Right ventricle myocardium inferior (tissue), 1 donor: ENCODE measurements around the gene SOWAHA. TPM values are rescaled to one million over a fixed set of nuclear protein-coding genes. Genes with fewer than 3 reads are reported as not detected.
"Not testable (repeated sequence)": the region's sequence is repeated elsewhere in the genome, so short reads cannot be mapped to it uniquely, and the experiment has no call there.

ENCODE experiments used
- ATAC-seq: fragments of 200-7000 bp; cut with Tn5 transposase; one replicate; pipeline ENCODE4 v1.9.1; 2020; ENCODE audit warnings: mild to moderate bottlenecking, moderate library complexity
- DNase-seq: peaks from one replicate; pipeline ENCODE4 v3.0.0; 2021; ENCODE audit errors: missing footprints
- intact Hi-C: fragments of 100-400 bp; cut with DNase I; formaldehyde crosslinking; loops from one replicate; pipeline ENCODE4 v1.11.0; 2022
- total RNA-seq: library from RNA; stranded (reverse); fragmentation: NEBNext Ultra II Directional; extraction: Animal tissue kit (Norgen Biotek cat#: 25700); gene quantifications from one replicate; pipeline ENCODE4 v1.2.1, GENCODE V29; 2021
- donor health status: DM: no; HTN: yes; CAD: no; lungs with severe emphysema.

SOWAHA gene
- total RNA-seq, 1 donor from 2014 or later = 0.27 TPM

DNA sequence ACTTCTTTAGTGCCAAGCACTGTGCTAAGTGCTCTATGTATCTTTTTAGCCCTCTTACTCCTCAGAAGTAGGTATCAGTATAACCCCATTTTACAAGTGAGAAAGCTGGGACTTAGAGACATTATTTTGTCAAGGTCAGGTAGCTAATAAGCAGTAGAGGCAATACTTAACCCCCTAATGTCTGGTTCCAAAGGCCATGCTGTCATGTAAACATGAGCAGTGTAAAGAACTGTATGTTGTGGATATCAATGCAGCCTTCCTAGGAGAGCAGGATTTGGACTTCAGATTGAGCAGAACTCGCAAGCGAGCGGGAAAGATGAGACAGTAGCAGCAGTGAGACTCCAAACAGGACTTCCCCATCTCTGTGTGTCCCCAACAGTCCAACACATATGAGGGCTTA is 21.0 kb downstream of the SOWAHA start:
- DNase-seq (no peak), ATAC-seq (no peak)
- intact Hi-C loops = no loop called here

DNA sequence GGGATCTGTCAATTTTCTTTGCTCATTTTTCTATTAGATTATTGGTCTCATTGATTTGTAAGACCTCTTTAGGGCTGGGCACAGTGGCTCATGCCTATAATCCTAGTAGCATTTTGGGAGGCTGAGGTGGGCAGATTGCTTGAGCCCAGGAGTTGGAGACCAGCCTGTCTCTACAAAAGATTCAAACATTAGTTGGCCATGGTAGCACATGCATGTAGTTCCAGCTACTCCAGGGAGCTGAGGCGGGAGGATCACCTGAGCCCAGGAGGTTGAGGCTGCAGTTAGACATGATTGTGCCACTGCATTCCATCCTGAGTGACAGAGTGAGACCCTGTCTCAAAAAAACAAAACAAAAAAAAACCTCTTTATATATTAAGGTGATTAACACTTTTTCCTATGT is 23.8 kb downstream of the SOWAHA start:
- DNase-seq (no peak), ATAC-seq (no peak)
- intact Hi-C loops = no loop called here

DNA sequence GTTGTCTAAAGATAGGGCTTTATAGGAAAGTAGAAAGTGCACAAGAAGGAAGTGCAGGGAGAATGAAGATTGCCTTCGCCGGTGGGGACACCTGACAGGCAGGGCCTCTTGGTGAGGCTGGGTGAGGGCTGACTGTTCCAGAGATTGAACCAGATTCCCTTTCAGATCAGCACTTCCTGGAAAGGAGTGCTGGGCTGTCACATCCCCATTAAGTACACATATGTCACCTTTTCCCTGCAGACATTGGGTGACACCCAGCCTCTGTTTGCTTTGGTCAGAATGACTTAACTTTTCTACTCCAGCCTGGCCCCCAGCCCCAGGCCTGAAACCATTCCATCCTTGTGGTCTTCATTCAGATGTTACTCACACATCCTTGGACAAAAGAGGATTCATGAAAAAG is 24.8 kb downstream of the SOWAHA start:
- intact Hi-C loops = no loop called here
- DNase-seq (no peak), ATAC-seq (no peak)

DNA sequence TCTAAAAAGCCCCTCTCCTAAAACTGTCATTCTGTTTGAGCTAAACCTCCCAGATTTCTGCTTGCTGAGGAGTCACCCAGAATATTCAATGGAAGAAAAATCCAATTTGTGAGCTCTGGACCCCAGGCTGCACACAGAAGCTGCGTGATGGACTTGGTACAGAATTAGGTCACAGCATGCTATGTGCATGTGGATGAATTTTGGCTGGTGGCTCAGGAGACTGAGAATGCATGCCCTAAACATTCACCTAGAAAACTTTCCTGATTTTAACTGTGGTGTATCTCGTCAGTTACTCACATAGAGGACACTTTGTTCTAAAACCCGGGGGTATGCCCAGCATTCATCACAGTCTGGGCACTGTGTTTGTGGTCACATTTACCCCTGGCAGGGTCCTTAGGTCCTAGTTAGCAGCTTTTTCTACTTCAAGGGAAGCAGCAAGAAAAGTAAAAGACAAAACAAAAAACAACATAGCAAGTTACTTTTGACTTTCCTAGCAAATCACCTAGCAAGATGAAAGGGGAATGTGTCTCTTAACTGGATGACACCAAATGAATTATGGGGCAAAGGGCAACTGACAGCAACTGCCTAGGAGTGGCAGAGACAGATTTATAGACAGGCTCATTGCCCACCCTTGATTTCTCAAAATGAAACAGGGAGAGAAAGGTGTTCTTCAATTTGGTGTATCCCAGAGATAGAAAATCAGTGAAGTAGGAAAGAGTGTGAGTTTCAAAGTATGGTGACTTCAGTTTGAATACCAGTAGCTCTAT is 25.6 kb downstream of the SOWAHA start:
- no peak for DNase-seq
- intact Hi-C loops = no loop called here
- ATAC-seq = no peak

DNA sequence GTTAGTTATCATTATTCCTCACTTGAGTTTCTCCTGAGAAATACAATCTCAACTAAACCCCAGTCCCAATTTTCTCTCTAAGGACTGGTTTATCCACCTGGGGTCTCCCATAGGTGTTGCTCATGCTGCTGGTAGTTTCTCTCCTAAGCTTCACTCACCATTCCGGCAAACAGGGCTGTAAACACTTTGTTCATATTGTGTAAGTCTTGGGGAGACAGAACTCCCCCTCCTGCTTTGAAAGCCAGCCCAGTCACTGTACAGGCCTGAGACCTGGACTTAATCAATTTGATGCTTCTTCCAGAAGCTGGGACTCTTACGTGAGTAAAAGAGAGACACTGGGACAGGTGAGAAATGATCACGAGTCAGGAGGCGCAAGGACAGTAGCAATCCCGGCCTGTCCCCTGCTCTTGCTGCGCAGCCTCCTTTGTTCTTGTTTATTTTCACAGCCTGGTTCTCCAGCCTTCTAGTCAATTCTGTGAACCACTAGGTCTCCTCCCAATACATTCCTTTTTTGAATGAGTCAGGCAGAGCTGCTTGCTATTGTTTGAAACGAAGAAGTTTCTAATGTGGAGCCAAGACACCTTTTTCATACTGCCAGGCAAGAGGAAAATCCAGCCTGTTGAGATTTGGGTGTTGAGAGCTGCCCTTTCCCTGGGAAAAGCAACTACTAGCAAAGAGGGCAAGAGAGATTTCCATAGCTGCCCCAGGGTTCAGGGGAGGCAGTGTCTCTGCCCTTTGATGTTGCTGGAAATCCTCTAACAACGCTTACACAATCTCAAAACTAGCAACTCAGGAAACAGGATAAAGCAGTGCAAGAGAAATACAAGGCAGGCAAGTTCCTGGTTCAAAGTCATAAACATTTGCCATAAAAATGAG is 26.6 kb downstream of the SOWAHA start:
- ATAC-seq = no peak
- no peak for DNase-seq
- intact Hi-C loops = no loop called here

DNA sequence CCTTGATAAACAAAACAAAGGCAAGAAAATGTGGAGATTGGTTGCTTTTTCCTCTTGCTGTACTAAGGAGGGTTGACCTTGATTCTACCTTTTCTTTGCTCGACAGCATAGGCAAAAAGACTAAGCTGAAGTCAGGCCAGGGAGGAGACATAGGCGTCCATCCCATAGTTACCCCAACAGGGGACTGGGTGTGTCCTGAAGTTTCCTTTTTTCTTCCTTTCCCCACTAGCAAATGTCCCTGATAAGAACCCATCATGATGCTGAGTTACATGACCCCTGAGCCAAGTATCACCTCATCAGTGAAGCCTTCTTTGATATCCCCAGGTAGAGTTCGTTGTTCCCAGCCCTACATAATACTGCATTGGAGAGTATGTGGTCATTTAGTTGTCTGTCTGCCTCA is 27.2 kb downstream of the SOWAHA start:
- intact Hi-C loops = no loop called here
- no peak for DNase-seq
- no peak for ATAC-seq

DNA sequence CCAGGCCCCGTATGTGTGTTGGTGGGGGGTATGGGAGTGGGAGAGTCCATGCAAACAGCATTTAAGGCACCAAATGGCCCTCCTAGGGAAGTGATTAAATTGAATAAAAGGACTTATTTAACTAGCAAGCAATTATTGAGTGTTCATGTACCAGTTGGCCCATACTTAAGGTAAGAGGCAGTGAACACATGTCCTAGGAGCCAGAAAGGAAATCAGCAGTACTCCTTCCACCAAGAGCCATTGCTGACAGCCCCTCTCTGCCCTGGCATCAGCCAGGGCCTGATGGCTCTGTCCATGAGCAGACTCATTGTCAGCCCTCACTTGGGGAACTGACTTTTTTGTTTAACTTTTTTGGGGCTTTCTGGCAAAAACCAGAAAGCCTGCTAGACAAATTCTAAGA is 27.8 kb downstream of the SOWAHA start:
- DNase-seq (no peak), ATAC-seq (no peak)
- intact Hi-C loops = no loop called here

DNA sequence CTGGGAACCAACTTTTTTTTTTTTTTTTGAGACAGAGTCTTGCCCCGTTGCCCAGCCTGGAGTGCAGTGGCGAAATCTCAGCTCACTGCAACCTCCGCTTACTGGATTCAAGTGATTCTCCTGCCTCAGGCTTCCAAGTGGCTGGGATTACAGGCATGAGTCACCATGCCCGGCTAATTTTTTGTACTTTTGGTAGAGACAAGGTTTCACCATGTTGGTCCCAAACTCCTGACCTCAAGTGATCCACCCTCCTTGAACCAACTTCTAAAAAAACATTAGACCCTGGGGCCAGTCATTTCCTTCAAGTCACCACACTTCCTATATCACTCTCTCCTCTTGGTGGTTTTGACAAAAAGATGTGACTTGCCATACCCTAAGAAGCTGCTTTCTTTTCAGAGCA is 28.2 kb downstream of the SOWAHA start:
- no peak for DNase-seq
- intact Hi-C loops = no loop called here
- no peak for ATAC-seq

DNA sequence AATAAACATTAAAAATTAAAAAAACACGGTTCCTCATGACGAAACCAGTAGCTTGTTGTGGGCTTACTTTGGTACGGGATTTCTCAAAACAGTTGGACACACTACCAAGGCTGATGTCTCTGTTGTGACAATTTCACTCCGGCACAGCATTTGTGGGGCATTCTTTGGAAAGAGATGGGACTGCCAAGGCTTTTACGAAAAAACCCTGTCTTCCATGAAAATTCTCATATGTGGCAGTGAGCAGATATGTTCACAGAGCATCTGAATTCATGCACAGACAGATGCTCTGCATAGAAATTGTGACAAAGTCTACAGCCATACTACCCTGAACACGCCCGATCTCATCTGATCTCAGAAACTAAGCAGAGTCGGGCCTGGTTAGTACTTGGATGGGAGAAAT is 35.2 kb downstream of the SOWAHA start:
- no peak for ATAC-seq
- intact Hi-C loops = no loop called here
- no peak for DNase-seq

DNA sequence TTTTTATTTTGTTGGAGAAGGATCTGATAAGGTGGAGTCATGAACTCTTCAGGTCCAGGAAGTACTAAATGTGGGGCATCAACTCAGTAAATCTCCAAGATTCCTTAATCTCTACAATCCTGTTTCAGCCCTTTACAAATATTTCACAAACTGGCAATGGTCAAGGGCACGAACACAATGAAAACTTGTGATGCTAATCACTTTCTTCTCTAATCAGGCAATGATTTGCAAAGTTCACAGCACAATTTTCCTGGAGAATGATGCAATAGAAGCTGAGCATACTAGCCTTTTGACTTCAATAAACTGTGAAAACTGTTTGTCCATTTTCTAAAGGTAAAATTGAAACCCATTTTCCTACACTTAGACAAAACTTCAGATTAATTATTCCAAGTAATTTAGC is 36.2 kb downstream of the SOWAHA start:
- ATAC-seq (no peak), DNase-seq (no peak)
- intact Hi-C loops = no loop called here

DNA sequence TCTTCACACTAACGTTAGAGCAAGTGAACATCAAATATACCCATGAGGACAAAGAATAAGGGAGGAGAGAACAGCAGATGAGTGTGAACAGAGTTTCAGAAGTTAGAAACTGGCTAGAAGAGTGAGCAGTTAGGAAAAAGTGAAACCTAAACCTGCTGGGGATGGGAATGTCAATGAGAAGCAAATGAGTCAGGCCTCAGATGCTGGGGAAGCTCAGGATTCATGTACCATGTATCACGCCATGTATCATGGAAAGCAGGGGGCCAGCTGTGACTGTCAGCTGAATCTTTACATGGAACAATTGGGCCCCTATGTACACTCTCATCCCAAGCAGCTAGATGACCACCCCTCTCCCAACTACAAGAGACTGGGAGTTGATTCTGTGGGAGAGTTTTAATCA is 37.0 kb downstream of the SOWAHA start:
- intact Hi-C loops = no loop called here
- ATAC-seq = no peak

DNA sequence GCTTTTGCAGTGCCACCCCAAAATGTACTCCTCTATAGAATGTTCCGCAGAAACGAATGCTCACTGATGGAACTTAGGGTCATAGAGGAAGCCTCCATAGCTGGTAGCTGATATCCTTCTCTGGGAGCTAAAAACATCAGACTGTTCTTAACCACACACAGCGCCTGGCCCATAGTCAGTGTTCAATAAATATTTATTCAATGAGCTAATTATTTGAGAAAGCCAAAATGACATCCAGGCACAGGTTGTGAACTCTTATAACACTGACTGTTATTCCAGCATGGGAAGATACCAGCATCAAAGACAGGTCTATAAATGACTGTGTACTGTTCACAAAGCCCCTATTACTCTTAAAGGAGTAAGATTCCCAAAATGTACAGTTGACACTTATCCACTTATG is 40.2 kb downstream of the SOWAHA start:
- no peak for DNase-seq
- ATAC-seq = no peak
- intact Hi-C loops = no loop called here

More for the DNA sequence above, 37.0 kb downstream of the SOWAHA start:
- no peak for DNase-seq

DNA sequence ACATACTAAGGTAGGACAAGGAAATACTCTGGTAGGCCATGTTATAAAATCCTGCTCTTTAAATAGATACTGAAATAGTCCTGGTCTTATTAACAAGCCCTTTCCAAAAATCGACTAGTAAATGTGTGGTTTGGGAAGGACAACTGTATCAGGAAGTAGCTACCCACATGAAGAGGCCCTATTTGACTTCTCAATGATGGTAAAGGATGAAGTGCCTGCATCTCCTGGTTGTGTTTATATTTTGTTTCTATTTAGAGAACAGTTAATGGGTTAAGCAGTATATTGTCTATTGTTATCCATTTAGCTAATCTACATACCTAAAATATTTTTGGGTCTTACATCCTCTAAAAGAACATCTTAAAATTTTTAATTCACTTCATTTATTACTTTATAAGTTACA is 40.7 kb downstream of the SOWAHA start:
- intact Hi-C loops = no loop called here
- ATAC-seq = no peak
- no peak for DNase-seq

DNA sequence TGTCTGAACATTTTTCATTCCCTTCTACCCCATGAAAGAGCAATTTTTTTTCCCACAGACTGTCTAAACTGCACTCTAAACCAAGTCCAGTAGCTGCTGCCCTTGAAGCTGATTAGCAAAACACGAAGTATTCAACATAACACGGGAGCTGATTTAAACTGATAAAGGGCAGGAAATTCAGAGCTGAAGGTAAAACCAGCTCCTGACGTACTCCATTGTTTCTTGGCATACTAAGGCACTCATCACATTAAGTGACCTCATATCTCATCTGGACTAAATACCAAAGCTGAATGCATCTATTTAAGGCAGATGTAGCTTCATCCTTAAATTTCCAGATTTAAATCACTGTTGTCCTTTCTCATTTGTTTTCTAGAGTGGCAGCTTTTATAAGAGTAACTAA is 41.2 kb downstream of the SOWAHA start:
- DNase-seq = no peak
- intact Hi-C loops = no loop called here
- ATAC-seq = no peak

DNA sequence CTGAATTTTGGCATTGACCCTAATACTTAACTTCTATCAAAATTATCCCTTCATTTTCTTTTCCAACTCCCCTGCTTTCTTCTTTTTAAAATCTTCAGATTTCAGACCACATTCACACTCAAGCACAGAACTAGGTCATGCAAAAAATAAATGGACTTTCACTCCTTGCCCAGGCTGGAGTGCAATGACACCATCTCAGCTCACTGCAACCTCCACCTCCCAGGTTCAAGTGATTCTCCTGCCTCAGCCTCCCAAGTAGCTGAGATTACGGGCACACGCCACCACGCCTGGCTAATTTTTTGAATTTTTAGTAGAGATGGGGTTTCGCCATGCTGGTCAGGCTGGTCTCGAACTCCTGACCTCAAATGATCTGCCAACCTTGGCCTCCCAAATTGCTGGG is 41.9 kb downstream of the SOWAHA start:
- intact Hi-C loops, DNase-seq, ATAC-seq: not testable (repeated sequence)

DNA sequence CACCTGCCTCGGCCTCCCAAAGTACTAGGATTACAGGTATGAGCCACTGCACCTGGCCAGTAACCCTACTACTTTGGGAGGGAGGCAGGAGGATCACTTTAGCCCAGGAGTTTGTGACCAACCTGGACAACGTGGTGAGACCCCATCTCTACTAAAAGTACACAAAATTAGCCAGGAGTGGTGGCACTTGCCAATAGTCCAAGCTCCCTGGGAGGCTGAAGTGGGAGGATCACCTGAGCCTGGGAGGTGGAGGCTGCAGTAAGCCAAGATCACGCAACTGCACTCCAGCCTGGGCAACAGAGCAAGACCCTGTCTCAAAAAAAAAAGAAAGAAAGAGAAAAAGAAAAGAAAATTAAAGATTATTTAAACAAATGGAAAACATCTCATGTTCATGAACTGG is 42.9 kb downstream of the SOWAHA start:
- no peak for ATAC-seq
- DNase-seq = no peak

DNA sequence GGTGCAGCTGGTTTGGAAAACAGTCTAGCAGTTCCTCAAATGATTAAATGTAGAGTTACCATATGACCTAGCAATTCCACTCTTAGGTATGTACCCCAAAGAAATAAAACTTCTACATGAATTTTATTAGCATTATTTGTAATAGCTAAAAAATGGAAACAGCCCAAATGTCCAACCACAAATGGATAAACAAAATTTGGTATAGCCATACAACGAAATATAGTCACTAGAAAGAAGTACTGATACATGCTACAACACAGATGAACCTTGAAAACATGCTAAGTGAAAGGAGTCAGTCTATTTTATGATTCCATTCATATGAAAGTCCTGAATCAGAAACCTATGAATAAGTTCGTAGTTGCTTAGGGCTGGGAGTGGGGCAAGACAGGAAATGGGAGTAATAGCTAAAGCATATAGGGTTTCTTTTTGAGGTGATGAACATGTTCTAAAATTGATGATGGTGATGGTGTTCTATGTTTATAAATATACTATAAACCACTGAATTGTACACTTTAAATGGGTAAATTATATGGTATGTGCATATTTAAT is 46.9 kb downstream of the SOWAHA start:
- DNase-seq (no peak), ATAC-seq (no peak)
- intact Hi-C loops = no loop called here

More for the DNA sequence above, 42.9 kb downstream of the SOWAHA start:
- intact Hi-C loops = no loop called here

DNA sequence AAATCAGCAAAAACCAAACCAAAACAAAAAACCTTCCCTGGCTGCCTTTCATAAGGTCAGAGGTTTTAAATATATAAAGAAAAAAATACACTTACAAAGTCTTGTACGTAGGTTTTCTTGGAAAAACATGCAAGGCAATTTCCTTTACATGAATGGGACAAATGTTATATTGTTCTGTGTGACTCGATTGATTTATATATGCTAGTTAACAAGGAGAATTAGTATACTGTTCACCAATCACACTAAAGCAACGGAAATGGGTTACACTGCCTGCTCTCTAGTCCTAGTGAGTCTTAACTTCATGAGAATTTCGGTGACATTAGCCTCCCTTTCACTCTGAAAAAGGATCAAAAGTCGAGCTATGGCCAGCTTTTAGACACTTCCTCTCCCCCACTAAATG is 47.6 kb downstream of the SOWAHA start:
- ATAC-seq (no peak), DNase-seq (no peak)
- intact Hi-C loops = no loop called here

DNA sequence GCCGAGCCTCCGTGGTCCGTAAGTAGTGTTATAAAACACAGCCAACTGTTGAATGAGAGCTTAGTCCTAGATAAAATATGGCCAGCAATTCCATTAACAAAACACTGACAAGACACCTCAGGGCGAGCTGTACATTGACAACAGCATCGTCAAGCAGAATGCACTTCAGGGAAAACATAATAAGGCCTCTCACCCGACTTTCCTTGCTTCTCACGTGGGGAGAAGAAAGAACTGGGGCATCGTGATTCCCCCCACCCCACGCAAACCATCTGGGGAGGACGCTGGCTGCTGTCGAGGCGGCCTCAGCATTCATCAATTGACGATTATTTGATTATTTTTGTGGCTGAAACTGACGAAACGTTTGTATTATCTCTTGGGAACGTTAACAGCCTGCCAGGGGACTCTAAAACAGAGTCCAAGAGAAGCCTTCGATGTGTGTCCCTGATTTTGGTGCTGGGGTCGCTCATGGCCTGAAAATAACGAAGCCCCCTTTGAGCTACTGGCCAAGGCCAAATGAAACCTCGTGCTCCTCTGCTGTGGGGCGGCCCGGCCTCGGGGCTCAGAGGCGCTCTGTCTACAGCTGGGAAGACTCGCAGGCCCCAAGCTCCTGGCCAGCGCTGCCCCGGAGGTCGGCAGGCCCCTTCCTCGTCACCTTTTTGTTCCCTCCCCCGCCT is 52.7 kb downstream of the SOWAHA start:
- DNase-seq (no peak), ATAC-seq (peak; percentile 41)
- intact Hi-C loops = loop anchor here (1.0 kb wide), 1 partner anchor 36 kb away; the partner anchor contains the start of gene SHROOM1
